Measurements from ENCODE around the gene ATP5ME. TPM values are rescaled to one million over a fixed set of nuclear protein-coding genes. Genes with fewer than 3 reads are reported as not detected.

The ATP5ME gene
- total RNA-seq, 4 donors from 2014 or later: 74.5 to 126 (median 103) TPM

GRCh38 chr4:661231-661630 lies 12.8 kb downstream of the ATP5ME start:
- DNase-seq: no peak
- Histone ChIP-seq H3K36me3 (no peaks in the 10 kb centered on the region), H3K4me1 (peaks cover 6 to 23% (median 10%) of the 10 kb centered on the region in 3 donors), H3K9me3 (no peaks in the 10 kb centered on the region), H3K27ac (no peak overlapping the region), H3K4me3 (no peak overlapping the region), H3K27me3 (peaks cover 0 to 25% (median 0%) of the 10 kb centered on the region in 4 donors)
- WGBS, 2 donors: 93 to 100% methylated on average over 1 to 3 of the region's 3 CpGs
- intact Hi-C loops (cut with DNase I): no loop called here
- TF ChIP-seq POLR2A (IDR thresholded peaks at IDR 0.05) (no peak), CTCF (IDR thresholded peaks at IDR 0.05) (no peak)

GRCh38 chr4:660401-660800 lies 13.7 kb downstream of the ATP5ME start:
- Histone ChIP-seq H3K27ac (no peak overlapping the region), H3K27me3 (peaks cover 0 to 33% (median 0%) of the 10 kb centered on the region in 4 donors), H3K4me3 (no peak overlapping the region), H3K4me1 (peaks cover 6 to 23% (median 10%) of the 10 kb centered on the region in 3 donors), H3K9me3 (no peaks in the 10 kb centered on the region), H3K36me3 (no peaks in the 10 kb centered on the region)
- WGBS, 2 donors: 80 to 85% methylated on average over 6 to 8 of the region's 10 CpGs
- intact Hi-C loops (cut with DNase I): no loop called here
- TF ChIP-seq POLR2A (IDR thresholded peaks at IDR 0.05): no peak
- TF ChIP-seq CTCF (IDR thresholded peaks at IDR 0.05): no peak
- DNase-seq: no peak

- DNase-seq: no peak
Measured at GRCh38 chr4:659851-660250, 14.2 kb downstream of the ATP5ME start.

GRCh38 chr4:658681-659667 lies 15.1 kb downstream of the ATP5ME start:
- DNase-seq: no peak

More at GRCh38 chr4:659851-660250, 14.2 kb downstream of the ATP5ME start:
- WGBS, 2 donors: 77 to 100% methylated on average over 5 to 8 of the region's 8 CpGs
- H3K27me3 ChIP-seq: peaks cover 0 to 39% (median 0%) of the 10 kb centered on the region in 4 donors
- peaks cover 6 to 21% (median 10%) of the 10 kb centered on the region in 3 donors for H3K4me1 ChIP-seq
- intact Hi-C loops (cut with DNase I): no loop called here
- H3K4me3 ChIP-seq: no peak overlapping the region
- H3K36me3 ChIP-seq: no peaks in the 10 kb centered on the region
- no peak overlapping the region for H3K27ac ChIP-seq
- no peak for TF ChIP-seq CTCF (IDR thresholded peaks at IDR 0.05)
- no peak for TF ChIP-seq POLR2A (IDR thresholded peaks at IDR 0.05)
- no peaks in the 10 kb centered on the region for H3K9me3 ChIP-seq

GRCh38 chr4:657834-658667 lies 16.0 kb downstream of the ATP5ME start:
- DNase-seq: no peak
- Histone ChIP-seq H3K4me1 (peaks cover 0 to 3% (median 2%) of the 10 kb centered on the region in 3 donors), H3K36me3 (no peaks in the 10 kb centered on the region), H3K27me3 (peaks cover 0 to 41% (median 0%) of the 10 kb centered on the region in 4 donors), H3K9me3 (no peaks in the 10 kb centered on the region), H3K27ac (no peak overlapping the region), H3K4me3 (no peak overlapping the region)
- TF ChIP-seq POLR2A (IDR thresholded peaks at IDR 0.05): no peak
- no peak for TF ChIP-seq CTCF (IDR thresholded peaks at IDR 0.05)
- 71 to 80% methylated on average over 3 to 5 of the region's 27 CpGs for WGBS, 2 donors
- intact Hi-C loops (cut with DNase I): no loop called here

More at GRCh38 chr4:658681-659667, 15.1 kb downstream of the ATP5ME start:
- Histone ChIP-seq H3K27ac (no peak overlapping the region), H3K4me1 (peaks cover 3 to 12% (median 6%) of the 10 kb centered on the region in 3 donors), H3K36me3 (no peaks in the 10 kb centered on the region), H3K27me3 (peaks cover 0 to 43% (median 0%) of the 10 kb centered on the region in 4 donors), H3K9me3 (no peaks in the 10 kb centered on the region), H3K4me3 (no peak overlapping the region)
- 85% methylated on average over 13 to 22 of the region's 32 CpGs for WGBS, 2 donors
- TF ChIP-seq POLR2A (IDR thresholded peaks at IDR 0.05): no peak
- intact Hi-C loops (cut with DNase I): no loop called here

Measured in esophagus squamous epithelium (tissue), 5 donors.